ENCODE data around the gene SCUBE1.
"Not testable (repeated sequence)": the region's sequence is repeated elsewhere in the genome, so short reads cannot be mapped to it uniquely, and the experiment has no call there.

Gene SCUBE1

DNA sequence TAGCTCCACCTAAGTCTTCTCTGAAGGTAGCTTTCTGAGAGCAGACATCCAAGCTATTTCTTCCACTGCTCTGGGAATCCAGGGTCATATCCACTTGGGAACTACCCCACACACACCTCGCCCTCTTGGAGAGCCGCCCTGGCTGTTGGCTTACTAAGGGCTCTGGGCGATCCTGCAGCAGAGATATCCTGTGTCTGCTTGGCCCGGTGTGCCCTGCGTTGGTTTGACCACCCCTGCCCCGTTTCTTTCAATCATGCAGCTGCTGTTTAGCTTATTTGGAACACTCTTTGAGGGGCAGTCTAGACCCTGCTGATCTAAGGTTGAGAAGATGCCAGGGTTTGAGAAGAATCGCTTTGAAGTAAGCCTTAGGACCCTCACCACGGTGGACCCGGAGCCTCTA lies 17.4 kb upstream of the SCUBE1 start:
- in situ Hi-C loops (cut with MboI; ENCODE audit: low sequenced_read_pairs), result no loop called here

DNA sequence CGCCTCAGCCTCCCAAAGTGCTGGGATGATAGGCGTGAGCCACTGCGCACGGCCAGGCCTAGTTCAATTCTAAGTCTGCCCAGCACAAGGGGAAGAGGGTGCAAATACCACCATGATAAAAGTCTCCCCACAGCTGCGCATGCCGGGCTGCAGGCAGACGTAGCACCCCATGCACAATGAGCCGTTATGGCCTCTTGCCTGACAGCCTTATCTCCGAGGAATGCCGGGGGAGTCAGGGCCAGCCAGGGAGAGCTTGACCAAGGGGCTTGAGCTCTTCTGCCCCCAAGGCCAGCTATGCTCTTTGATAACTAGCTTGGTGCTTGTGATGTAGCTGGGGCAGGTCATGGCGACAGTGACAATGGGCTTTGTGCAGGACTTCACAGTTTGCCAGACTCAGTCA lies 13.7 kb upstream of the SCUBE1 start:
- in situ Hi-C loops (cut with MboI; ENCODE audit: low sequenced_read_pairs), result no loop called here

DNA sequence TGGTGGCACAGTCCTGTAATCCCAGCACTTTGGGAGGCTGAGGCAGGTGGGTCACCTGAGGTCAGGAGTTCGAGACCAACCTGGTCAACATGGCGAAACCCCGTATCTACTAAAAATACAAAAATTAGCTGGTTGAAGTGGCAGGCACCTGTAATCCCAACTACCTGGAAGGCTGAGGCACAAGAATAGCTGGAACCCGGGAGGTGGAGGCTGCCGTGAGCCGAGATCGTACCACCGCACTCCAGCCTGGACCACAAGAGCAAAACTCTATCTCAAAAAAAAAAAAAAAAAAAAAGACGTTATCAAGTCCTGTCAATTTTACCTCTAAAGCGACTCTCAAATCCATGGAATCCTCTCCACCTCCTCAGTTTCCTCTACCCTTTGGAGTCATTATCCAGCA lies 12.5 kb upstream of the SCUBE1 start:
- in situ Hi-C loops (cut with MboI; ENCODE audit: low sequenced_read_pairs), result not testable (repeated sequence)

DNA sequence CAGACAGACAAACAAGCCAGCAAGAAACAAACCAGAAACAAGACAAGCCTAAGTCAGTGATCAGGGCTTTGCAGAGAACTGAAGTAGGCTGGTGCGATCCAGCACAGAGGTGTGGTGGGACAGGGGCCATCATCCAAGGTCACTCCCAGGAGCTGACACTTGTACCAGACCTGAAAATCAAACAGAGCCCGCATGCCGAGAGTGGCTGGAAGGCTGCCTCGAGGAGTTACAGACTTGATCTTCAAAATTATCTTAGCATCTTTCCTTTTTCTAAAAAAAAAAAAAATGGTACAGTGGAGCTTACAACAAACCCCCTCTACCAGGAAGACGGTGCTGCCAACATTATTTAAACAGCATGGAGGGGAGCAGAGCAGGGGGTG lies 8.8 kb upstream of the SCUBE1 start:
- in situ Hi-C loops (cut with MboI; ENCODE audit: low sequenced_read_pairs), result no loop called here

DNA sequence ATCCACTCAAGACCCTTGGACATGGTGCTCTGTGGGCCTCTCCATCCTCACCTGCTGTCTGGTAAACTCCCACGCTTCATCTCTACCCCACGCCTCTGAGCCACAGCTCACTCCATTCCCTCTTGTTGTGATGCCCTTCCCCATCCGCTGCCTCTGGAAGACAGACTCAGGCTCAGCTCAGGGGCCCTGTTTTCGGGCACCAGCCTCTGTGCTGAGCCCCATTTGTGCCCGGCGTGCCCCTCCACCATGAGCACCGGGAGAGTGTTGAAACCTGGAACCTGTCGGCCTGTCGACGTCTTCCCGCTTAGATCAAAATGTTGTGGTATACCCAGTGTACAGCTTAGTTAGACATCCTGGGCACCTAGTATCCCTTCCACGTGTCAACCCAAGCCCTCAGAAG lies 6.5 kb upstream of the SCUBE1 start:
- in situ Hi-C loops (cut with MboI; ENCODE audit: low sequenced_read_pairs), result loop anchor here (10.0 kb wide), 1 partner anchor 75 kb away; no protein-coding TSS in a partner anchor

DNA sequence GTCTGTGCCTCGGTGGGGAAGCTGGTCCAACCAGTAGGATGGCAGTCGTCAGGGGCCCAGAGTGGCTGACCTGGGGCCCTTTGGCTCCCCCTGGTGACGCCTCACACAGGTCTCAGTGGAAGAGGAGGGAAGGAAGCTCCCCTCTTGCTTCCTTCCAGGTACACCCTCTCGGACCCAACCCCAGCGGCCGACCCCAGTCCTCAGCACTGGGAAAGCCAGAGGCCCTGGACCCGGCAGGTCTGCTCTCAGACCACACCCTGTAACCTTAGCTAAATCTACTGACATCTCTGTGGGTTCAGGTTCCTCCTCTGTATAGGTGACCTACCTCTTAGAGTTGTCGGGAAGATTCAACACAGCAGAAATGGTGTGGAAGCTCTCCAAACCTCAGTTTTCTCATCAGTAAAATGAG lies 3.4 kb upstream of the SCUBE1 start:
- in situ Hi-C loops (cut with MboI; ENCODE audit: low sequenced_read_pairs), result loop anchor here (10.0 kb wide), 1 partner anchor 72 kb away; no protein-coding TSS in a partner anchor

DNA sequence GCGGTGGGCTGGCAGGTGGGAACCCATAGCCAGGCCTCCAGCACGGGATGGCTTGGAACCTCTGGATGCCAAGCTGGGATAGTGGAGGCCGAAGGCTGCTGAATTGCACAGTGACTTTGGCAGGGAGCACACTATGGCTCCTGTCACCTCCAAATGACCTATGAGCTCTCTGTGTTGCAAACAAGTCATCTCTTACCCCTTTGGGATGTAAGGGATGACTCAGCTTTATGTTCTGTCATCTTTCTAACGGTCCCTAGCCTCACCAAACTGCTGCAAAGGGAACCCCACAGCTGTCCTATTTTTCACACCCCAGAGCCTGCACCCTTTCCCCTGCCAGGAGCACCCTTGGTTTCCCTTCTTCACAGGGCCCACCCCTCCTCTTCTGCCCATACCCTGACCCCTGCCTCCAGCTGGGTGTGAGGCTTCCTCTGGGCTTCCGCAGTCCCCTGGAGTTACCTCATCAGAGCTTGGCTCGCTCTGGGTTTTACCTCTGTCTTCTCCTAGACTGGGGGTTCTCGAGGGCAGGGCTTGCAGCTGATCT lies 2.7 kb upstream of the SCUBE1 start:
- in situ Hi-C loops (cut with MboI; ENCODE audit: low sequenced_read_pairs), result loop anchor here (10.0 kb wide), 1 partner anchor 71 kb away; no protein-coding TSS in a partner anchor

DNA sequence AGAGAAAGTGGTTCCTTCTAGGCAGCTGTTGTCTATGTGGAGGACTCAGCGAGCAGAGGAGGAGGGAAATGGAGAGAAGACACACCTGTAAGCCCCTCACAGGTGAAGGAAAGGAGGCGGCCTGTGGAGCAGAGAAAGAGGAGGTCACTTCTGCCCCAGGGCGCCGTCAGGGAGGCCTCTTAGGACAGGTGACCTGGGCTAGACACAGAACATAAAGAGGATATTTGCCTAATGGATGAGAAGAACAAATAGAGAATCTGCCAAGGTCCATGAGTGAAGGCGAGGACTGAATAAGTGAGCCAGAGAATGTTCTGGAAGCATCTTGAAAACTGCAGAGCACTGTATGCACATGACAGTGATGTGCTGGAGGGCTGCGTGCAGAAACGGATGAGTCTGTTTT lies 2.2 kb upstream of the SCUBE1 start:
- in situ Hi-C loops (cut with MboI; ENCODE audit: low sequenced_read_pairs), result loop anchor here (10.0 kb wide), 1 partner anchor 71 kb away; no protein-coding TSS in a partner anchor

DNA sequence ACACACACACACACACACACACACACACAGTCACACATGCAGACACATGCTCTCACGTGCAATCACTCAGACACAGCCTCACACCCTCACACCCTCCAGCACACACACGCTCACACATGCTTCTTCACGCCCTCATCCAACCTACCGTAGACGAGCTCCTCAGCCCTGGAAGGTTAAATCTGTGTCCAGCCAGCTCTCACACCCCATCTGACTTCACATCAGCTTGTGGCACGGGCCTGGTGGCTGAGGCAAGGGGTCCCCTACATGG lies 1.3 kb upstream of the SCUBE1 start:
- in situ Hi-C loops (cut with MboI; ENCODE audit: low sequenced_read_pairs), result loop anchor here (10.0 kb wide), 1 partner anchor 70 kb away; no protein-coding TSS in a partner anchor

DNA sequence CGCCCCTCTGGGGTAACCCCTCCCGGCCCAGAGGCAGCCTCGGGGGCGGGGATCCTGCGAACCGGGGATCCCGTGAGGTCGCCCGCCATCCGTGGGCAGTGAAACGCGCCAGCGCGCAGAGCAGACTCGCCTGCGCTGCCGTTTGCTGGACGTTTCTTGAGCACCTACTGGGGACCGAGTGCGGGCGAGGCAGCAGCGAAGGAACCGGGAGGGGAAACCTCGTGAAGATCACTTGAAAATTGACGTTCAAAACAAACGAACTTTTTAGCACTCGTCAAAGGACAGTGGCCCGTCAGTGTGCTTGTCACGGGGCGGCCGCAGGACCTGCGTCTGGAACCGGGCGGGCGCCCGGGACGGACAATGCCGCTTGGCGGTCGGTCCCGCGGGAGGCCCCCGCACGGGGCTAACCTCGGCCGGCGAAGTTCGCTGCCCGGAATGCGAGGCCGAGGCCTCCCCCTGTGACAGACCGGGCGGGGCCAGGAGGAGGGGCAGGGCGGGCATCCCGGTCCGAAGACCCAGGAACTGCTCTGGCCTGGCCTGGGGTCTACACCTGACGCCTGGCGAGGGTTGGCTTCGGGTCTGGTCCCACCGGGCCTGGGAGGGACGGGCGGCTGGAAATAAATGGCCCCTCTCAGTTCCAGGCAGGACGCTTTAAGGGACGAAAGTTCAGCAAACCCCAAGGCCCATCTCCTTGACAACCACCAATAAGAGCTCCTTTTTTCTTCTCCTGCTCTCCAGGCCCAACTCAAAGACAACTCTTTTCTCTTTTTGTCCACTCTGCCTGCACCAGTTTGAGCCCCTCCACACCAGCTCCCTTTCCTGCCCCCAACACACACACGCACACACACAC lies 723 bp upstream of the SCUBE1 start:
- in situ Hi-C loops (cut with MboI; ENCODE audit: low sequenced_read_pairs), result loop anchor here (10.0 kb wide), 1 partner anchor 69 kb away; no protein-coding TSS in a partner anchor

DNA sequence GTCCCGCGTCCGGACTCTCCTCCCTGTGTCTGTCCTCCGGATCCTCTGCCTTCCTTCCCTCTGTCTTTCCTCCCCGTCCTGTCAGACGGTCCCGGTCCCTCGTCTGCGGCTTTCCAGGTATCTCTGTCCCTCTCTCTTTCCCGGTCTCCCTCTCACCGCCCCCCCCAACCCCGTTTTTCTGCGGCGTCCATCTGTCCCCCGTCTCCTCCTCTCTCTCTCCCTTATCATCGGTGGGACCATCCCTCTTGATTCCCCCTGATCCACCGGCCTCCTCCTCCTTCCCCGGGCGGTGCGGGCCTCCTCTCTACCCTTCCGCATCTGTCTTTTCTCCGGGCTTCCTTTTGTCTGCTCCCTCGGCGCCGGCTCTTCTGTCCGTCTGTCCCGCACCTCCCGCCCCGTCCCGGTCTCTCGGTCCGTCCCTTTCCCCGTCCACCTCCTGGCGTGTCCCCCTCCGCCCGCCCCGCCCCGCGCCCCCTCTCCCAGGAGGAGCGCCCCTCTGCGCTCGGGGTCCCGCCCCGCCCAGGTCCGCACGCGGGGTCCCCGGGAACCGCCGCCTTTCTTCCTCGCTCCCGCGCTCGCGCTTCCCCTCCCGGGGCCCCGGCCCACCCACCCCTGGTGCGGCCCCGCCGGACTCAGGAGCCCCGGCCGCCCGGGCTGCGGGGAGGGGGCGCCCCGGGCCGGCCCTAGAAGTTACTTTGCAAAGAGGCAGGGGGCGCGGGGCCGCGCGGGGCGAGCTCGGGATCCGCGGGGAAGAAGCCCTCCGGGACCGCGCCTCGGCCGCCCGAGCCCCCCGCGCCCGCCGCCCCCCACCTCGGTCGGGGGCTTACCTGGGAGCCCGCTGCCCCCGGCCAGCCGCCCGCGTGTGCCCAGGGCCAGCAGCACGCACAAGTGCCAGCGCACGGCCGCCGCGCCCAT lies 568 bp downstream of the SCUBE1 start:
- in situ Hi-C loops (cut with MboI; ENCODE audit: low sequenced_read_pairs), result loop anchor here (10.0 kb wide), 1 partner anchor 68 kb away; no protein-coding TSS in a partner anchor

DNA sequence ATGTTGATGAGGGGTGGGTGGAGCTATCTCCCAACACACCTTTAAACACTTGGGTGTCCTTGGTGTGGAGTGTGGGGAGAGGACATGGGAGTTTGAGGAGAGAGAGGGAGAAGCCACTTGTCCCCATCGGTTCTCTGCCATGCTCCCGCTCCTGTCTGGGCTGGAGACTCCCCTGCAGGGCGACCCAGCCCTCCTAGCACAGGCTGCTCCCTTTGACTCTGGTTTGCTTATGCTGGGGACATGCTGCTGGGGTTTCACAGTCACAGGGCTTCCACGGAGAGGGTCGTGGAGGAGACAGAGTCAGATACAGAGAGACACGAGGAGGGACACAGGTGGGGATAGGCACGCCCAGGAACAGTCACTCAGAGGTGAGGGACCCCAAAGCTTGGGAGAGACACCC lies 1.6 kb downstream of the SCUBE1 start:
- in situ Hi-C loops (cut with MboI; ENCODE audit: low sequenced_read_pairs), result loop anchor here (10.0 kb wide), 1 partner anchor 67 kb away; no protein-coding TSS in a partner anchor

DNA sequence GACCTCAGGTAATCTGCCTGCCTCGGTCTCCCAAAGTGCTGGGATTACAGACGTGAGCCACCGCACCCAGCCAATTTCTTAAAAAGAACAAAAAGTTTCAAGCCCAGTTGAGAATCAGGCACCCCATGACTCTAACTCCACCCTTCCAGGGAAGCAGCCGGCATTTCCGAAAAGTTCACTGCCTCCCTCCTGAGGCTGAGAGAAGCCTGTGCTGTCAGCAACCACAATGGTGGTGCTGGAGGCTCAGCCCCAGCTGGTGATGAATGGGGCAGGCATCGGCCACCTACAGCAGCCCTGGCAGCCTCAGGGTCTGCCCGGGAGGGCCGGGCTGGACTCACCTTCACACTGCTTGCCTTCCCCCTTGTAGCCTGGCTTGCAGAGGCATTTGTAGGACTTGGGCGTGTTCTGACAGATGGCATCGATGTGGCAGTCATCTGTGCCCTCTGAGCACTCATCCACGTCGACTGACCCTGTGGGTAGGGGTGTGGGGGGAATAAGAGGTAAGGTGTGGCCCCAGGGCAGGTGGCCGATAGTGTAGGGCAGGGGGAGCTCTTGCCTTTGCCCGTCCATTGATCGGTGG lies 4.3 kb downstream of the SCUBE1 start:
- in situ Hi-C loops (cut with MboI; ENCODE audit: low sequenced_read_pairs), result no loop called here

DNA sequence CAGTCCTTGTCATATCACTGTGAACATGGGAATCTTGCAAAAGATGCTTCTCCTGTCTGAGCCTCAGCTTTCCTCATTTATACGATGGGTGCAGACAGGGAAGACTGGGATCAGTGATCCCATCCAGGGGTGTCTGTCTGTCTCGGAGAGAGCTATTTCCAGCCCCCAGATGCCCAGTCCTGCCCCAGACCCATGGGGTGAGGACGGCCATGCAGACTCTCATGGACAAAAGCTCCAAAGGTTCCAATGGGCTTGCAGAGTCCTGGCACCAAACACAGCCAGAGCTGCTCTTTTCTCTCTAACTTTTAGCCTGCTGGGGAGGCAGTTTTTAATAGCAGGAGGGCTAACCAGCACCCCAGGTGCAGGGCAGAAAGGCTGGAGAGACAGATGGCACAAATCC lies 5.2 kb downstream of the SCUBE1 start:
- in situ Hi-C loops (cut with MboI; ENCODE audit: low sequenced_read_pairs), result no loop called here

DNA sequence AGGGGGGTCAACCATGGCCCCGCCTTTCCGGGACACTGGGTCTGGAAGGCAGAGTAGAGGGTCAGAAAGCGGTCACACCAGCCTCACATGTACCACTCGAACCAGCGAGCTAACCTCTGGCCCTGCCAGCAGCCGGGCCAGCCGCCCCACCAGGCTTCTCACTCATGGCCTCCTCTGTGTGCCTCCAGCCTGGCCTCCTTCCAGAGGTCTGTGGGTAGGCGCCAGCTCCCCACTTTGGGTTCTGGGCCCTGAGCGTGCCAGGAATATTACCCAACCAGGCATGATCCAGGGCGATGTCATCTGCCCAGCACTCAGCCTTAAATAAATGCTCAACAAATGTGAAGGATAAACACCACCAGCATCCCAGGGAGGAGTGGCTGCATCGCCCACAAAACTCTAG lies 5.8 kb downstream of the SCUBE1 start:
- in situ Hi-C loops (cut with MboI; ENCODE audit: low sequenced_read_pairs), result no loop called here

DNA sequence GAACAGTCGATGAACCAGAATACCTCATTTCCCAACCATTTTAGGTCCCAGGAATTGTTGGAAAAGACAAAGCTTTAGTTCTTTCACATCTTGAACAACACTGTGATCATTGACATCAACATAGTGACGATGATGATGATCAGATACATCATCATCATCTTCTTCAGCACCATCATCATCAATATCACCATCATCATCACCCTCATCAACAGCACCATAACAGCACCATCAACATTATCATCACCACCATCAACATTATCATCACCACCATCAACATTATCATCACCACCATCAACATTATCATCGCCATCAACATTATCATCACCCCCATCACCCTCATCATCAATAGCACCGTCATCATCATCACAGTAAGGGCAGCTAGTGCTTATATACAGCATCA lies 8.8 kb downstream of the SCUBE1 start:
- in situ Hi-C loops (cut with MboI; ENCODE audit: low sequenced_read_pairs), result no loop called here

DNA sequence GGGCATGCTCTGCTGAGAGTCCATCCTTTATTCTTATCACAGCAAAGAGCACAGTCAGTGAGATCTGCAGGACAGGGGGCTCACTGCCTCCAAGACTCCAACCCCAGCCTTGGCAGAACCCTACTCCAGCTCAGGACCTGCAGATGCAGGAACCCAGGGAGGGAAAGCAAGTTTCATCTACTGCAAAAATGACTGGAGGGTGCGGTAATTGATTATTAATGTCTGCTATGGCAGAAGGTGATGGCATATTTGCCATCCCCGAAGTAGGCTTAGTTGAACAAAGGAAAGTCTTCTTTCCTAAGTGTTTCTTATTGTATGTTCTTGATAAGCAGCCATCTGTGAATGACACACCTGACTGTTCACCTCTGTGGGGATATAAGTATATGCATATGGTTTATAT lies 9.2 kb downstream of the SCUBE1 start:
- in situ Hi-C loops (cut with MboI; ENCODE audit: low sequenced_read_pairs), result no loop called here

DNA sequence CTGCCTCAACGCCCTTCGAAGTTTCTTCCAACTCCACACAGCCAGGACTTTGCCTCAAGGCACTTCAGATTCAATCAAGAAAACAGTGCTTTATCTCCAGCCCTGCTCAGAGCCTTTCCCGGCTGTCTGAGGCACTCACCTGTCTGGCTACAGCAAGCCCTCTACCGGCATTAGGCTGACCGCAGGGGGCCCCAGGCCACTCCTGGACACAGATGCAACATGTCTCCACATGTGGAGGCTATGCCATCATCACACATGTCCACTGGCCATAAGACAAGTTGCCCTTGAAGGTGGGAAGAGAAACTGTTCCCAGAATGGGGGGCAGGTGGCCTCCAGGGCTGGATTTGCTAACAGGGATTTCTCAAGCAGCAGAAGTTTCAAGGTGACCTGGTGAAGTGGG lies 10.0 kb downstream of the SCUBE1 start:
- in situ Hi-C loops (cut with MboI; ENCODE audit: low sequenced_read_pairs), result no loop called here

DNA sequence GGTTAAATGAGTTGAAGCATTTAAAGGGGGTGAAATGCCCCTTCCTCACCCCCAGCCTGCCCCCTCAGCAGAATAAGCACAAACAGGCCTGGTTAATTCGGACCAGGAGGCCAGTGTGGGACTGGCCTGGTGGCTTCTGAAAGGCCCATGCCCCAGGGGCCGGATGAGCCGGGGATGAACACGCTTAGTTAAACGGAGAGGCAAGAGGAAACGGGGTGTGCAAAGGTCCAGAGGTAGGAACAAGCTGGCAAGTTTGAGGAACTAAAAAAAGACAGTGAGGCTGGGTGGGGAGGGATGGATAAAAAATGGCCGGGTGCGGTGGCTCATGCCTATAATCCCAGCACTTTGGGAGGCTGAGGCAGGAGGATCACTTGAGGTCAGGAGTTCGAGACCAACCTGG lies 11.5 kb downstream of the SCUBE1 start:
- in situ Hi-C loops (cut with MboI; ENCODE audit: low sequenced_read_pairs), result no loop called here

DNA sequence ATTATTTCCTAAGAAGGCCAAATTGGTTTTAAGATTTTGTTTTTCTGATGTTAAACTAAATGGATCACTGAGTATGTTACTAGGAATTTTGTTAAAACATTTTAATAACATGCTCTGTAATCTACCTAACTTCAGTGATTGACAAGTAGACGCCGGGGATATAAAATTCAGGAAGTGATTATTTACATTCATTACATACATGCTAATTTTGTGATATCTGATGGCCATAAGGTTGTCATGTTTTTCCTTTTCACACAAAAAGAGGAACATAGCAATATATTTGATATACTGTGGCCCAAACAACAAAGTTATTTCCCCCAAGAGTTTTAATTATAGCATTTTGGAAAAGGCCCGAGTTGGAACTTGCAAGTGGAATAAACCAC lies 12.1 kb downstream of the SCUBE1 start:
- in situ Hi-C loops (cut with MboI; ENCODE audit: low sequenced_read_pairs), result no loop called here

Data from HL-60/S4 (cell line).